Iris pigment epithelial cell (primary cell): ENCODE measurements around the gene DNAH9.
"Not testable (repeated sequence)": the region's sequence is repeated elsewhere in the genome, so short reads cannot be mapped to it uniquely, and the experiment has no call there.

Experiments
- DNase-seq: peaks from one replicate; pipeline ENCODE4 v3.0.0-alpha.2; 2011; ENCODE audit warnings: low read depth

Gene DNAH9

GRCh38 chr17:11921296-11921695 lies 323.0 kb downstream of the DNAH9 start:
- no peak for DNase-seq

GRCh38 chr17:11922638-11923037 lies 324.4 kb downstream of the DNAH9 start:
- no peak for DNase-seq

- no peak for DNase-seq
These were observed 325.8 kb downstream of the DNAH9 start for GRCh38 chr17:11924076-11924475.

GRCh38 chr17:11925262-11926021 lies 327.2 kb downstream of the DNAH9 start:
- no peak for DNase-seq

- no peak for DNase-seq
These were observed 330.2 kb downstream of the DNAH9 start for GRCh38 chr17:11928436-11928835.

- DNase-seq, result no peak
These were observed 334.1 kb downstream of the DNAH9 start for GRCh38 chr17:11932337-11932898.

- peak; percentile 27 for DNase-seq
These were observed 337.6 kb downstream of the DNAH9 start for GRCh38 chr17:11935734-11936406.

GRCh38 chr17:11940904-11941303 lies 342.6 kb downstream of the DNAH9 start:
- DNase-seq, result no peak

- DNase-seq, result not testable (repeated sequence)
These were observed 344.8 kb downstream of the DNAH9 start for GRCh38 chr17:11943086-11943485.

GRCh38 chr17:11943759-11944347 lies 345.6 kb downstream of the DNAH9 start:
- DNase-seq, result no peak

- DNase-seq, result peak; percentile 12
These were observed 346.3 kb downstream of the DNAH9 start for GRCh38 chr17:11944587-11944986.

GRCh38 chr17:11948789-11949188 lies 350.5 kb downstream of the DNAH9 start:
- DNase-seq, result peak; percentile 56

GRCh38 chr17:11949571-11949970 lies 351.3 kb downstream of the DNAH9 start:
- DNase-seq, result not testable (repeated sequence)

- peak; percentile 12 for DNase-seq
These were observed 352.7 kb downstream of the DNAH9 start for GRCh38 chr17:11950771-11951519.

- no peak for DNase-seq
These were observed 354.3 kb downstream of the DNAH9 start for GRCh38 chr17:11952610-11953009.

- no peak for DNase-seq
These were observed 355.7 kb downstream of the DNAH9 start for GRCh38 chr17:11953924-11954323.

- no peak for DNase-seq
These were observed 356.7 kb downstream of the DNAH9 start for GRCh38 chr17:11954936-11955335.

- peak; percentile 22 for DNase-seq
These were observed 371.3 kb downstream of the DNAH9 start for GRCh38 chr17:11969565-11969964.

- DNase-seq, result not testable (repeated sequence)
These were observed 374.5 kb downstream of the DNAH9 start for GRCh38 chr17:11972741-11973140.

- no peak for DNase-seq
These were observed 381.5 kb downstream of the DNAH9 start for GRCh38 chr17:11979795-11980194.

GRCh38 chr17:11980813-11981212 lies 382.5 kb downstream of the DNAH9 start:
- peak; percentile 13 for DNase-seq

- no peak for DNase-seq
These were observed 383.6 kb downstream of the DNAH9 start for GRCh38 chr17:11981862-11982261.
